ENCODE data around the gene CD302.
"Not testable (repeated sequence)": the region's sequence is repeated elsewhere in the genome, so short reads cannot be mapped to it uniquely, and the experiment has no call there.

The CD302 gene

GRCh38 chr2:159828738-159829137 is 30.7 kb upstream of the CD302 start:
- no peak for TF ChIP-seq CTCF (conservative IDR thresholded peaks at IDR 0.05; ENCODE audit: low read depth, low read length)
- DNase-seq (ENCODE audit: low read depth), result no peak

DNA sequence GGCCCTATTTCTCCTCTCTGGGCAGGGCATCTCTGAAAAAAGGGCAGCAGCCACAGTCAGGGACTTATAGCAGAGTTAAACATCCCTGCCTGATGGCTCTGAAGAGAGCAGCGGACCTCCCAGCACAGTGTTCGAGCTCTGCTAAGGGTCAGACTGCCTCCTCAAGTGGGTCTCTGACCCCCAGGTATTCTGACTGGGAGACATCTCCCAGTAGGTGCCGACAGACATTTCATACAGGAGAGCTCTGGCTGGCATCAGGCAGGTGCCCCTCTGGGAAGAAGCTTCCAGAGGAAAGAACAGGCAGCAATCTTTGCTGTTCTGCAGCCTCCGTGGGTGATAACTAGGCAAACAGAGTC is 24.4 kb upstream of the CD302 start:
- DNase-seq (ENCODE audit: low read depth); H3K4me3 ChIP-seq (ENCODE audit: low read depth, low read length): not testable (repeated sequence)

More at GRCh38 chr2:159828738-159829137, 30.7 kb upstream of the CD302 start:
- H3K4me3 ChIP-seq (ENCODE audit: low read depth, low read length), result no peak overlapping the region

DNA sequence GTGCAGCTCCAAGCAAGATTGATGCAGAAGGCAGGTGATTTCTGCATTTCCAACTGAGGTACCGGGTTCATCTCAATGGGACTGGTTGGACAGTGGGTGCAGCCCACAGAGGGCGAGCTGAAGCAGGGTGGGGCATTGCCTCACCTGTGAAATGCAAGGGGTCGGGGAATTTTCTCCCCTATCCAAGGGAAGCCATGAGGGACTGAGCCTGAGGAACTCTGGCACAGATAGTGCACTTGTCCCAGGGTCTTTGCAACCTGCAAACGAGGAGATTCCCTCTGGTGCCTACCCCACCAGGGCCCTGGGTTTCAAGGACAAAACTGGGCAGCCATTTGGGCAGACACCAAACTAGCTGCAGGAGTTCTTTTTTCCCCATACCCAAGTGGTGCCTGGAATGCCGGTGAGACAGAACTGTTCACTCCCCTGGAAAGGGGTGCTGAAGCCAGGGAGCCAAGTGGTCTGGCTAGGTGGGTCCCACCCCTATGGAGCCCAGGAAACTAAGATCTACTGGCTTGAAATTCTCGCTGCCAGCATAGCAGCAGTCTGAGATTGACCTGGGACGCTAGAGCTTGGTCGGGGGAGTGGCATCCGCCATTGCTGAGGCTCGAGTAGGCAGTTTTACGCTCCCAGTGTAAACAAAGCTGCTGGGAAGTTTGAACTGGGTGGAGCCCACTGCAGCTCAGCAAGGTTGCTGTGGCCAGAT is 23.9 kb upstream of the CD302 start:
- not testable (repeated sequence) for H3K4me3 ChIP-seq (ENCODE audit: low read depth, low read length); DNase-seq (ENCODE audit: low read depth)

DNA sequence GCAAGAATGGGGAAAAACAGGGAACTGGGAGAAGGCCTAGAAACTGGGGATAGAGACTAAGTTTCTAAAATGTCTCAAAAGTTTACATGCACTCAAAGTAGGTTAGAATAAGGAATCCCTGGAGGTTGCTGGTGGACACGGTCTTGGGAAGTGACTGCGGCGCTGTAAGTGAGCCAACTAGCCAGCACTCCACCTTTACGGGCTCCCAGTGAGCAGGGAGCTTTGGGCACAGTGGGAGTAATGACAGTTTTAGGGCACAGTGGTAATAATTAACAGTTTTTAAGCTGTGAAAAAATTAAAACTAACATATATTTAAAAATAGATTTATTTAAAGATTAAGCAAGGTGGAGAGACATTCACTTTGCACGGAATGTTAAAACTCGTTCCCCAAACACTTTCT is 20.9 kb upstream of the CD302 start:
- H3K4me3 ChIP-seq (ENCODE audit: low read depth, low read length), result no peak overlapping the region
- no peak for DNase-seq (ENCODE audit: low read depth)
- TF ChIP-seq CTCF (conservative IDR thresholded peaks at IDR 0.05; ENCODE audit: low read depth, low read length), result no peak

DNA sequence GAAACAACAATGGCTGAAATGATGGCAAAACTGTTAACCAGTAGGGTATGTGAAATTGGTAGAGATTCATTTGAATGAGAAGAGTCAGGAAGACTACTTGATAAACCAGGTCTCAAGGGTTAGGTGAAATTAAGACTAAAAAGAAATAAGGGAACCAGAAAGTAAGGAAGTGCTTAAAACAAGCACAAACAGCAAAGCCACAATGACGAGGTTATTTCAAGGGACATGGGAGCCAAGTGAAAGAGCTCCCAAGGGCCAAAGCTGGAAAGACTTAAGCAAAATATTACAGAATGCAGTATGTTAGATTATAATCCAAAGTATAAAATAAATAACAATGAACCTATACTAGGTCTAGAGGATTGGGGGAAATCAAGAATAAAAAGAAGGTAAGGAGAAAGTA is 19.3 kb upstream of the CD302 start:
- TF ChIP-seq CTCF (conservative IDR thresholded peaks at IDR 0.05; ENCODE audit: low read depth, low read length), result no peak
- no peak for DNase-seq (ENCODE audit: low read depth)
- H3K4me3 ChIP-seq (ENCODE audit: low read depth, low read length), result no peak overlapping the region

DNA sequence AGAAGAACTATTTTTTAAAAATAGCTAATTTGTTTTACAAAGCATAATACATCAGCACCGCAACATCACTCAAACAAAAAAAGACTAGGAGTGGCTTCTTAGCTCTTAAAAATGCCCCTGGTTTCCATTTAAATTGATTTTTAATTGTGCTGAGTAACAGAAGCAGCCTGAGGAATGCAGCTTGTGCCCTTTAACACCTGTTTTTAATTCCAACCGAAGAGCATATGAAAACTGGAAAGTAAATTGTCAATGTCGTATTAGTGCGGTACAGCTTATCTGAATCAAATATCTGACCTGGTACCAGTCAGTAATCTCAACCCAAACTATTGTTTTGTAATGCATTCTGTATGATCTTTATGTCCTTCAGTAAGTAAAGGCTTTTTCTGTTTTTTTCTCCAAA is 13.2 kb upstream of the CD302 start:
- DNase-seq (ENCODE audit: low read depth), result no peak
- no peak for TF ChIP-seq CTCF (conservative IDR thresholded peaks at IDR 0.05; ENCODE audit: low read depth, low read length)
- H3K4me3 ChIP-seq (ENCODE audit: low read depth, low read length), result no peak overlapping the region

DNA sequence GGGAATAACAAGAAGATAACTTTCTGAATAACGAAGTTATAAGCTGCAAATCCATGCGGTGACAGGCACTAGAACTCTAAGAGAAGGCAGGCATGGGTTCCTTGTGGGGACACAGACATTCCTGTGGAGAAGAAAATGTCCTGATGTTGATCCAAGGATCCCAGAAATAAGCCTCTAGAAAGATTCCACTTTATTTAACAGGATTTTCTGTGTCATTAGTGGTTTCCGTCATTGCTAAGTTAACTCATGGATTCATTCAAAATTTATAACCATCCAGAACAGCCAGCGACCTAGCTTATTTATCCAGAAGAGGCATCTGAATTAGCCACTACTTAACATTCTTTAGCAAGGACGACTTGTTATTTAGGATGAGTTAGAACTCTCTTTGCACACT is 10.0 kb upstream of the CD302 start:
- no peak for DNase-seq (ENCODE audit: low read depth)
- H3K4me3 ChIP-seq (ENCODE audit: low read depth, low read length), result no peak overlapping the region
- no peak for TF ChIP-seq CTCF (conservative IDR thresholded peaks at IDR 0.05; ENCODE audit: low read depth, low read length)

- peak; percentile 77 for DNase-seq (ENCODE audit: low read depth)
- peak; percentile 85 for TF ChIP-seq CTCF (conservative IDR thresholded peaks at IDR 0.05; ENCODE audit: low read depth, low read length)
- no peak overlapping the region for H3K4me3 ChIP-seq (ENCODE audit: low read depth, low read length)
Measured at GRCh38 chr2:159807183-159808031, 9.4 kb upstream of the CD302 start.
